Liver (tissue), 9 donors: ENCODE data around the gene CD27. TPM values are rescaled to one million over a fixed set of nuclear protein-coding genes. Genes with fewer than 3 reads are reported as not detected.

Experiments used
- DNase-seq: peaks from one replicate; pipeline ENCODE4 v3.0.0-alpha.2; 2017; ENCODE audit warnings: low spot score
- H3K27ac ChIP-seq, 2 donors: one replicate each; pipeline ENCODE4 v1.7.0; 2013; ENCODE audit warnings: inconsistent platforms in 2 of 2, low read length in 2 of 2, control low read depth in 1 of 2, low read depth in 1 of 2, mild to moderate bottlenecking in 1 of 2
- H3K27me3 ChIP-seq, 4 donors: one replicate each; pipeline versions ENCODE4 v1.6.1 to v1.7.0; 2013; ENCODE audit warnings: low read length in 3 of 4, inconsistent platforms in 1 of 4, mild to moderate bottlenecking in 1 of 4, moderate library complexity in 1 of 4; ENCODE audit not compliant: control insufficient read depth in 4 of 4, insufficient read depth in 4 of 4
- H3K36me3 ChIP-seq, 4 donors: one replicate each; pipeline versions ENCODE4 v1.6.1 to v1.7.0; 2013; ENCODE audit warnings: low read length in 3 of 4, mild to moderate bottlenecking in 3 of 4, low read depth in 1 of 4, moderate library complexity in 1 of 4; ENCODE audit not compliant: control insufficient read depth in 4 of 4, insufficient read depth in 3 of 4
- H3K4me1 ChIP-seq, 4 donors: one replicate each; pipeline versions ENCODE4 v1.6.1 to v1.7.0; 2013; ENCODE audit warnings: low read length in 3 of 4, mild to moderate bottlenecking in 3 of 4, moderate library complexity in 1 of 4; ENCODE audit not compliant: control insufficient read depth in 4 of 4, insufficient read depth in 4 of 4
- H3K4me3 ChIP-seq, 3 donors: one replicate each; pipeline versions ENCODE4 v1.6.1 to v1.7.0; 2013; ENCODE audit warnings: low read length in 3 of 3, control low read depth in 1 of 3, low read depth in 1 of 3, mild to moderate bottlenecking in 1 of 3
- H3K9ac ChIP-seq, 2 donors: one replicate each; pipeline ENCODE4 v1.7.0; 2013; ENCODE audit warnings: low read length in 2 of 2, mild to moderate bottlenecking in 2 of 2, moderate library complexity in 2 of 2, control low read depth in 1 of 2, low read depth in 1 of 2
- H3K9me3 ChIP-seq, 4 donors: one replicate each; pipeline versions ENCODE4 v1.6.1 to v1.7.0; 2013; ENCODE audit warnings: low read length in 3 of 4; ENCODE audit not compliant: control insufficient read depth in 4 of 4
- FOXA1 ChIP-seq: IDR thresholded peaks from 2 replicates; pipeline ENCODE4 v1.6.1; 2016; ENCODE audit warnings: antibody characterized with exemption
- FOXA2 ChIP-seq: IDR thresholded peaks from 2 replicates; pipeline ENCODE4 v1.6.1; 2016; ENCODE audit warnings: antibody characterized with exemption
- GABPA ChIP-seq, 2 donors: IDR thresholded peaks in 1 of 2; conservative IDR thresholded peaks in 1 of 2; 2 replicates each; pipeline ENCODE4 v1.6.1; 2016; ENCODE audit warnings: antibody characterized with exemption in 2 of 2, mild to moderate bottlenecking in 1 of 2, moderate library complexity in 1 of 2
- HNF4A ChIP-seq, 2 donors: conservative IDR thresholded peaks; 2 replicates each; pipeline ENCODE4 v1.6.1; 2016; ENCODE audit warnings: antibody characterized with exemption in 2 of 2, mild to moderate bottlenecking in 2 of 2
- HNF4G ChIP-seq: IDR thresholded peaks from 2 replicates; pipeline ENCODE4 v1.6.1; 2016; ENCODE audit warnings: antibody characterized with exemption
- JUND ChIP-seq, 2 donors: IDR thresholded peaks; 2 replicates each; pipeline ENCODE4 v1.6.1; 2016; ENCODE audit warnings: antibody characterized with exemption in 2 of 2
- NR2F2 ChIP-seq: IDR thresholded peaks from 2 replicates; pipeline ENCODE4 v1.6.1; 2016; ENCODE audit warnings: antibody characterized with exemption
- RAD21 ChIP-seq, 2 donors: IDR thresholded peaks; 2 replicates each; pipeline ENCODE4 v1.6.1; 2016; ENCODE audit warnings: antibody characterized with exemption in 2 of 2, mild to moderate bottlenecking in 2 of 2
- RXRA ChIP-seq, 2 donors: IDR thresholded peaks; 2 replicates each; pipeline ENCODE4 v1.6.1; 2017 to 2018; ENCODE audit warnings: antibody characterized with exemption in 2 of 2, mild to moderate bottlenecking in 1 of 2
- SP1 ChIP-seq: IDR thresholded peaks from 2 replicates; pipeline ENCODE4 v1.6.1; 2018; ENCODE audit warnings: antibody characterized with exemption, mild to moderate bottlenecking
- YY1 ChIP-seq: IDR thresholded peaks from 2 replicates; pipeline ENCODE4 v1.6.1; 2016; ENCODE audit warnings: antibody characterized with exemption, mild to moderate bottlenecking
- WGBS: extraction: QIAGEN DNeasy Blood & Tissue Kit; methylation state at CpG from one replicate; pipeline ENCODE4 v1.1.7; 2013; 5-methylcytosine and 5-hydroxymethylcytosine counted together
- polyA plus RNA-seq, 2 donors: library from polyadenylated mRNA; stranded (reverse) in 1 of 2; unstranded in 1 of 2; fragments of 200-250 nt in 1 of 2; fragments of >200 nt in 1 of 2; fragmentation: Nextera tagmentation in 1 of 2; extraction: Ambion mirVana in 1 of 2; gene quantifications; one replicate each; pipeline versions ENCODE4 v1.2.1 to v1.2.3, GENCODE V29; 2013 to 2015
- total RNA-seq, 2 donors: library from RNA; depleted of rRNA; stranded (reverse); fragments of >200 nt; gene quantifications; one replicate each; pipeline ENCODE4 v1.2.3, GENCODE V29; 2014
- TF ChIP-seq, protein P1 (sequence below): IDR thresholded peaks from 2 replicates; pipeline ENCODE4 v1.6.1; 2016; ENCODE audit warnings: antibody characterized with exemption
- TF ChIP-seq, protein P2 (sequence below): IDR thresholded peaks from 2 replicates; pipeline ENCODE4 v1.6.1; 2016; ENCODE audit warnings: antibody characterized with exemption
- TF ChIP-seq, protein P3 (sequence below): IDR thresholded peaks from 2 replicates; pipeline ENCODE4 v1.6.1; 2016; ENCODE audit warnings: antibody characterized with exemption, mild to moderate bottlenecking
- TF ChIP-seq, protein P4 (sequence below): IDR thresholded peaks from 2 replicates; pipeline ENCODE4 v1.6.1; 2016; ENCODE audit warnings: antibody characterized with exemption
- donor health status: healthy.
- donor health status: healthy.
- donor health status: healthy.
- donor health status: healthy.
- donor health status: healthy.

The CD27 gene
- total and polyA plus RNA-seq, 4 donors = 0.28 to 2.5 (median 0.62) TPM

DNA sequence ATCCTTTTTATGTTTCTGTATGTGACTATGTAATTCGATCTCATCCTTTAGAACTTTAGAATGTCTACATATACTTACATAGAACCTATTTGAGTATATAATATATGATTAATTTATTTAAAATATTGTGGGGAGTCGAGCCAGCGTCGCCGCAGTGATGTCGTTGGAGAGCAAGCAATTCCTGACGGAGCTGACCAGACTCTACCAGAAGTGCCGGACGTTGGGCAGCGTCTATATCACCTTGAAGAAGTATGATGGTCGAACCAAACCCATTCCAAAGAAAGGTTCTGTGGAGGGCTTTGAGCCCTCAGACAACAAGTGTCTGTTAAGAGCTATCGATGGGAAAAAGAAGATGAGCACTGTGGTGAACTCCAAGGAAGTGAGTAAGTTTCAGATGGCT lies 6.4 kb upstream of the CD27 start (continued):
- TF ChIP-seq JUND (IDR thresholded peaks at IDR 0.05) (no peak), YY1 (no peak)

DNA sequence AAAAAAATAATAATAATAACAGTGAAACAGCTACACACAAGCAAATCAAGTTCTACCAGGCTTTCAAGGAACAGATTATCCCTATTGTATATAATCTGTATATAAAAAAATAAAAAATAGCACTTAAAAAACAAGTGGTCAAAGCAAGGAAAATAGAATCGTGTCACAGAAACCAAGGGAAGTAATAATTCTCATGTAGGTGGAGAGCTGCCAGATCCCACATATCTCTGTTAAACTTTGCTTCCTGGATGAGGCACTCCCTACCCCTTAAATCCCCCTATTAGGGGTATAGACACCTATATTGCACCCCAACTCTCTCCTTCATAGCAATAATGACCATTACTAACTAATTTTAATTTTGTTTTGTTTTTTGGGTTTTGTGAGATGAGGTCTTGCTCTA lies 4.4 kb upstream of the CD27 start:
- WGBS = 67% methylated on average over 1 of the region's 1 CpG
- no peaks in the 10 kb centered on the region for H3K9me3 ChIP-seq
- no peaks in the 10 kb centered on the region for H3K27me3 ChIP-seq
- no peak overlapping the region for H3K4me3 ChIP-seq
- no peak for TF ChIP-seq HNF4G
- TF ChIP-seq, protein P1, sequence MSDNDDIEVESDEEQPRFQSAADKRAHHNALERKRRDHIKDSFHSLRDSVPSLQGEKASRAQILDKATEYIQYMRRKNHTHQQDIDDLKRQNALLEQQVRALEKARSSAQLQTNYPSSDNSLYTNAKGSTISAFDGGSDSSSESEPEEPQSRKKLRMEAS = no peak
- TF ChIP-seq RAD21 (IDR thresholded peaks at IDR 0.05) = no peak
- TF ChIP-seq HNF4A (conservative IDR thresholded peaks at IDR 0.05) = no peak
- TF ChIP-seq YY1 = no peak
- TF ChIP-seq FOXA1 = no peak
- no peak for TF ChIP-seq GABPA (IDR thresholded peaks at IDR 0.05 in 1 of 2, conservative IDR thresholded peaks at IDR 0.05 in 1 of 2)
- TF ChIP-seq RXRA (IDR thresholded peaks at IDR 0.05) = no peak
- TF ChIP-seq, protein P2, sequence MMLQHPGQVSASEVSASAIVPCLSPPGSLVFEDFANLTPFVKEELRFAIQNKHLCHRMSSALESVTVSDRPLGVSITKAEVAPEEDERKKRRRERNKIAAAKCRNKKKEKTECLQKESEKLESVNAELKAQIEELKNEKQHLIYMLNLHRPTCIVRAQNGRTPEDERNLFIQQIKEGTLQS = no peak
- TF ChIP-seq FOXA2 = no peak
- TF ChIP-seq JUND (IDR thresholded peaks at IDR 0.05) = no peak
- no peak for TF ChIP-seq NR2F2
- TF ChIP-seq, protein P3, sequence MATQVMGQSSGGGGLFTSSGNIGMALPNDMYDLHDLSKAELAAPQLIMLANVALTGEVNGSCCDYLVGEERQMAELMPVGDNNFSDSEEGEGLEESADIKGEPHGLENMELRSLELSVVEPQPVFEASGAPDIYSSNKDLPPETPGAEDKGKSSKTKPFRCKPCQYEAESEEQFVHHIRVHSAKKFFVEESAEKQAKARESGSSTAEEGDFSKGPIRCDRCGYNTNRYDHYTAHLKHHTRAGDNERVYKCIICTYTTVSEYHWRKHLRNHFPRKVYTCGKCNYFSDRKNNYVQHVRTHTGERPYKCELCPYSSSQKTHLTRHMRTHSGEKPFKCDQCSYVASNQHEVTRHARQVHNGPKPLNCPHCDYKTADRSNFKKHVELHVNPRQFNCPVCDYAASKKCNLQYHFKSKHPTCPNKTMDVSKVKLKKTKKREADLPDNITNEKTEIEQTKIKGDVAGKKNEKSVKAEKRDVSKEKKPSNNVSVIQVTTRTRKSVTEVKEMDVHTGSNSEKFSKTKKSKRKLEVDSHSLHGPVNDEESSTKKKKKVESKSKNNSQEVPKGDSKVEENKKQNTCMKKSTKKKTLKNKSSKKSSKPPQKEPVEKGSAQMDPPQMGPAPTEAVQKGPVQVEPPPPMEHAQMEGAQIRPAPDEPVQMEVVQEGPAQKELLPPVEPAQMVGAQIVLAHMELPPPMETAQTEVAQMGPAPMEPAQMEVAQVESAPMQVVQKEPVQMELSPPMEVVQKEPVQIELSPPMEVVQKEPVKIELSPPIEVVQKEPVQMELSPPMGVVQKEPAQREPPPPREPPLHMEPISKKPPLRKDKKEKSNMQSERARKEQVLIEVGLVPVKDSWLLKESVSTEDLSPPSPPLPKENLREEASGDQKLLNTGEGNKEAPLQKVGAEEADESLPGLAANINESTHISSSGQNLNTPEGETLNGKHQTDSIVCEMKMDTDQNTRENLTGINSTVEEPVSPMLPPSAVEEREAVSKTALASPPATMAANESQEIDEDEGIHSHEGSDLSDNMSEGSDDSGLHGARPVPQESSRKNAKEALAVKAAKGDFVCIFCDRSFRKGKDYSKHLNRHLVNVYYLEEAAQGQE = no peak
- H3K36me3 ChIP-seq = peaks cover 0 to 3% (median 2%) of the 10 kb centered on the region in 4 donors
- no peak for DNase-seq
- H3K4me1 ChIP-seq = no peaks in the 10 kb centered on the region
- H3K9ac ChIP-seq = no peak overlapping the region
- no peak overlapping the region for H3K27ac ChIP-seq

DNA sequence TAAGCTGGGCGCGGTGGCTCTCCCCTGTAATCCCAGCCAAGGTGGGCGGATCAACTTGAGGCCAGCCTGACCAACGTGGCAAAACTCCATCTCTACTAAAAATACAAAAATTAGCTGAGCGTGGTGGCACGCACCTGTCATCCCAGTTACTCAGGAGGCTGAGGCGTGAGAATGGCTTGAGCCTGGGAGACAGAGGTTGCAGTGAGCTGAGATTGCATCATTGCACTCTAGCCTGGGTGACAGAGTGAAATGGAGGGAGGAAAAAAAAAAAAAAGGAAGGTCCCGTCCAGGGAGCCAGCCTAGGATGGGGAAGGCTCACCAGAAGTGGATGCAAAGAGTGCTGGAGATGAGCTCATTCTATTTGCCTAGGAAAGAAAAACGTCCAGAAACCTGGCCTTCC lies 1.9 kb upstream of the CD27 start:
- TF ChIP-seq SP1 (no peak), HNF4A (conservative IDR thresholded peaks at IDR 0.05) (no peak), RAD21 (IDR thresholded peaks at IDR 0.05) (no peak), JUND (IDR thresholded peaks at IDR 0.05) (no peak)
- TF ChIP-seq, protein P4, sequence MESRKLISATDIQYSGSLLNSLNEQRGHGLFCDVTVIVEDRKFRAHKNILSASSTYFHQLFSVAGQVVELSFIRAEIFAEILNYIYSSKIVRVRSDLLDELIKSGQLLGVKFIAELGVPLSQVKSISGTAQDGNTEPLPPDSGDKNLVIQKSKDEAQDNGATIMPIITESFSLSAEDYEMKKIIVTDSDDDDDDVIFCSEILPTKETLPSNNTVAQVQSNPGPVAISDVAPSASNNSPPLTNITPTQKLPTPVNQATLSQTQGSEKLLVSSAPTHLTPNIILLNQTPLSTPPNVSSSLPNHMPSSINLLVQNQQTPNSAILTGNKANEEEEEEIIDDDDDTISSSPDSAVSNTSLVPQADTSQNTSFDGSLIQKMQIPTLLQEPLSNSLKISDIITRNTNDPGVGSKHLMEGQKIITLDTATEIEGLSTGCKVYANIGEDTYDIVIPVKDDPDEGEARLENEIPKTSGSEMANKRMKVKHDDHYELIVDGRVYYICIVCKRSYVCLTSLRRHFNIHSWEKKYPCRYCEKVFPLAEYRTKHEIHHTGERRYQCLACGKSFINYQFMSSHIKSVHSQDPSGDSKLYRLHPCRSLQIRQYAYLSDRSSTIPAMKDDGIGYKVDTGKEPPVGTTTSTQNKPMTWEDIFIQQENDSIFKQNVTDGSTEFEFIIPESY = no peak
- H3K36me3 ChIP-seq = peaks cover 2 to 11% (median 3%) of the 10 kb centered on the region in 4 donors
- H3K27ac ChIP-seq = no peak overlapping the region
- no peak overlapping the region for H3K9ac ChIP-seq
- no peak overlapping the region for H3K4me3 ChIP-seq
- DNase-seq = no peak
- WGBS = 87% methylated on average over 9 of the region's 9 CpGs
- H3K4me1 ChIP-seq = no peaks in the 10 kb centered on the region
- no peaks in the 10 kb centered on the region for H3K27me3 ChIP-seq
- H3K9me3 ChIP-seq = no peaks in the 10 kb centered on the region
